GM13976 (cell line): ENCODE measurements around the gene SCO1.

Source experiments
- DNase-seq: peaks from one replicate; pipeline ENCODE4 v3.0.0; 2012; ENCODE audit warnings: low spot score
- in situ Hi-C: fragments of 300-500 bp; cut with MboI; formaldehyde crosslinking; loops from one replicate; pipeline ENCODE4 v1.12.0; 2022; ENCODE audit warnings: low sequenced_read_pairs, mixed read lengths, inconsistent platforms; ENCODE audit not compliant: unreplicated experiment
- TF ChIP-seq, protein P1 (sequence below): IDR thresholded peaks from 2 replicates; pipeline ENCODE4 v1.5.1; 2012; ENCODE audit warnings: borderline replicate concordance, mild to moderate bottlenecking; ENCODE audit not compliant: insufficient read depth; ENCODE audit errors: extremely low read depth, missing control alignments, control extremely low read depth

The SCO1 gene

DNA sequence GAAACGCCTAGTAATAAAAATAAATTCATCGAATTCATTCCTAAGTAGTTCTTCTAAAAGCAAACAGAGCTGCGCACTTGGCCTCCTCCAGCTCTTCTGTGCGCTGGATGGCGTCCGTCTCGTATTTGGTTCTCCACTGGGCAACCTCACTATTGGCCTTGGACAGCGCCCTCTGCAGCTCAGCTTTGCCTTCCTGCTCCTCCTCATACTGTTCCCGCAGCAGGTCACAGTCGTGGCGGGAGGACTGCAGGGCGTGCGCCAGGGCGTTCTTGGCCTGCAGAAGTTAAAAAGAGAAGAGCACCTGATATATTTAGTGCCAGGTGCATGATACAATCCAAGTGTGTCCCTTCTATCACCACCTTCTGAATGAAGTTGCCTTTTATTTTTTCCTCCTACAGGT is 62.0 kb downstream of the SCO1 start:
- TF ChIP-seq, protein P1, sequence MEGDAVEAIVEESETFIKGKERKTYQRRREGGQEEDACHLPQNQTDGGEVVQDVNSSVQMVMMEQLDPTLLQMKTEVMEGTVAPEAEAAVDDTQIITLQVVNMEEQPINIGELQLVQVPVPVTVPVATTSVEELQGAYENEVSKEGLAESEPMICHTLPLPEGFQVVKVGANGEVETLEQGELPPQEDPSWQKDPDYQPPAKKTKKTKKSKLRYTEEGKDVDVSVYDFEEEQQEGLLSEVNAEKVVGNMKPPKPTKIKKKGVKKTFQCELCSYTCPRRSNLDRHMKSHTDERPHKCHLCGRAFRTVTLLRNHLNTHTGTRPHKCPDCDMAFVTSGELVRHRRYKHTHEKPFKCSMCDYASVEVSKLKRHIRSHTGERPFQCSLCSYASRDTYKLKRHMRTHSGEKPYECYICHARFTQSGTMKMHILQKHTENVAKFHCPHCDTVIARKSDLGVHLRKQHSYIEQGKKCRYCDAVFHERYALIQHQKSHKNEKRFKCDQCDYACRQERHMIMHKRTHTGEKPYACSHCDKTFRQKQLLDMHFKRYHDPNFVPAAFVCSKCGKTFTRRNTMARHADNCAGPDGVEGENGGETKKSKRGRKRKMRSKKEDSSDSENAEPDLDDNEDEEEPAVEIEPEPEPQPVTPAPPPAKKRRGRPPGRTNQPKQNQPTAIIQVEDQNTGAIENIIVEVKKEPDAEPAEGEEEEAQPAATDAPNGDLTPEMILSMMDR, result no peak
- DNase-seq, result no peak
- in situ Hi-C loops, result no loop called here

DNA sequence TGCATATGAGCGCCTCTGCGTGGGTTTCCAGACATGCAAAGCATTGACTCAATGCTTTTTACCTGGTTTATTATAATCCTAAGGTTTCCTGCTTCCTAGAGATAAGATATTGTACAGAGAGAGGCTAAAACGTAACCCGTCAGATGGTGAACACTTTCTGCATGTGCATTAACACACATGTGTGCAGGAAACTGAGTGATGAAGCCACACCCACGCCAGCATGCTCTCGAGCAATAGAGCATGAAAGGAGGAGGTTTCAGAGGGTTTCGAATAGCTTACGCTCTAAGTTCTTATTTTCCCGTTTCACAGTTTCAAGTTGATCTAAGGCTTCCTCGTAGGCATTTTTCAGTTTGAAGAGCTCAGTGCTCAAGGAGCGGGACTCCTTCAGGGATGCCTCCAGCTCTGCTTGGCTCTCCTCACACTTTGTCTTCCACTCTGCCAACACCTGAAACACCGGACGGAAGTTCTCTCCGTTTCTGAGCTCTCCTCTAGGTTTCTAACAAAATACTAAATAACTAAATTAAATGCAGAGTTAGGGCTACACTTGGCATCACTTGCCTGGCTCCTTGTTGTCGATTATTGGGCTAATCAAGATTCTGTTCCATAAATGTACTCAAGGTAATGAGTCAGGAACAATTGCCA is 63.5 kb downstream of the SCO1 start:
- DNase-seq, result peak; percentile 81
- TF ChIP-seq, protein P1, result no peak
- in situ Hi-C loops, result no loop called here

DNA sequence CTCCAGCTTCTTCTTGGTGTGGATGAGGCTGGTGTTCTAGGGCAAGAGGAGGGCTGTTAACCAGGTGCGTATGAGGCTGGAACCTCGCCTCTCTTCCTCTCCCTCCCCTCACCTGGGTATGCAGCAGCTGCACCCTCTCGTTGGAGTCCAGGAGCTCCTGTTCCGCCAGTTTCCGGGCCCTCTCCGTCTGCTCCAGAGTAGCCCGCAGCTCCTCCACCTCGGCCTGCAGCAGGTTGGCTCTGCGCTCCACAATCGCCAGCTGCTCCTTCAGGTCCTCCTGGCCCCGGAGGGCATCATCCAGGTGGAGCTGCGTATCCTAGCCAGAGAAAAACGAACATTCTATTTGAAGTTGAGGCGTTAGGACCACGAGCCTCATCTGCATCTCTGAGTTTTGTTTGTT is 65.6 kb downstream of the SCO1 start:
- DNase-seq, result no peak
- TF ChIP-seq, protein P1, result no peak
- in situ Hi-C loops, result no loop called here

DNA sequence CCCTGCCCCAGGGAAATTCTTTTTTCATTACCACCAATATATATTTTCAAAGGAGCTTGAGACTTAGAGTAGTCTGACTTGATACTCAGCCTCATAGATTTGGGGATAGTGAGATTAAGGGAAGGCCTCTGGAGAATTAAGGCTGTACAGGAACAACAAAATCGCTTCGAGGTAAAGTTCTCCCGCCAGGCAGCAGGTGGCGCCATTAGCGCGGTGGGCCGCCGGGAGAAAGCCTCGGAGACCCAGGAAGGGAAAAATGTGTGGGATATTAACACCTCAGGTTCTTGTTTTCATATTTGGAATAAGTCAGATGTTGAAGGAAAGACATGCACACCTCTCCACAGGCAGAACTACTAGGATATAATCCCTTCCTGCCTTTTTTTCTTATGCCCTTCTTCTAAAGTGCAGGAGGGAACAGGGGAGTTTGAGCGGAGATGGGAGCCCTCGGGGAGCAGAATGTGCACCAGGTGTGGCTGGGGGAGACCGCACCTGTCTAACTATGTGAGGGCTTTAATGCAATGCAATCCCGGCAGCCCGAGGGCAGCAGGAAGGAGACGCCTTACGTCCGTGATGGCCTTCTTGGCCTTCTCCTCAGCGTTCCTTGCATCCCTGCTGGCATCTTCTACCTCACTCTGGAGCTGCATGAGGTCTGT is 66.2 kb downstream of the SCO1 start:
- in situ Hi-C loops, result no loop called here
- TF ChIP-seq, protein P1, result peak; percentile 78
- peak; percentile 66 for DNase-seq

DNA sequence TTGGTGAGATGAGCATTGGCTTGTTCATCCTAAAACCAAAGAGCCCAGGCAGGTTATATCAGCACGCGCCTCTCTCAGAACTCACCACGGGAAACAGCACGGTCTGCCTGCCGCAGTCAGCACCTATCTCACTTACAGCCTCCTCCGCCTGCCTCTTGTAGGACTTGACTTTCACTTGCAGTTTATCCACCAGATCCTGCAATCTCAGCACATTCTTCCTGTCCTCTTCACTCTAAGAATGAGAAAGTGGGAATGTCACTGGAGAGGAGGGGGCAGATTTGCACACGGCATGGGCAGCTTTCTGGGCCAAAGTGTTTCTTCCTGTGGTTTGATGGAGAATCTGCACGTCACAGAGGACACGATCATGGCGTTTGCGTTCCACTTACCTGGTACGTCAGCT is 67.6 kb downstream of the SCO1 start:
- TF ChIP-seq, protein P1, result no peak
- in situ Hi-C loops, result no loop called here
- DNase-seq, result no peak

DNA sequence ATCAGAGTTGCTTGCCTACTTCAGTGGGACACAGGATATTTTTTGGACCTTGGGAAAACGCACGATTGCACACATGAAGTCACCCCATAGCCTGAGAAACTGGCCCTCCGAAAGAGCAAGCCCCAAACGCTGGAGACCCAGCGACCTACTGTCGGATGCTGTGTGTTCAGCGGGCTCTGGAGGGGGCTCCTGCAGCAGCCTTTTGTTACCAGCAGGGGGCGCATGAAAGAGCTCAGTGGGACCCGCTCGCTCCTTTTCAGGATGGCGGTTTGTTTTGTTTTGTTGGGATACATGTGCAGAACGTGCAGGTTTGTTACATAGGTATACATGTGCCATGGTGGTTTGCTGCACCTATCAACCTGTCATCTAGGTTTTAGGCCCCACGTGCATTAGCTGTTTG is 68.6 kb downstream of the SCO1 start:
- no peak for DNase-seq
- in situ Hi-C loops, result no loop called here
- TF ChIP-seq, protein P1, result no peak
